ENCODE results near the gene DOHH.

- TF ChIP-seq GATA2 (IDR thresholded peaks at IDR 0.05; ENCODE audit: low read depth, low read length) (no peak), GATA3 (IDR thresholded peaks at IDR 0.05; ENCODE audit: low read depth, low read length) (no peak)
Observed at GRCh38 chr19:3533563-3534216, 33.2 kb upstream of the DOHH start.

Measured in SH-SY5Y (cell line).